Common myeloid progenitor, CD34-positive (primary cell): ENCODE data around the gene TAF10.

Experiments
- CTCF ChIA-PET: fragments of 350-600 bp; sonication (Branson Sonifier 250); formaldehyde crosslinking; loops from one replicate; lab custom pipeline; 2021; ENCODE audit warnings: antibody characterized with exemption; lab: Charles Lee
- POLR2A ChIA-PET: fragments of 350-600 bp; sonication (Branson Sonifier 250); formaldehyde crosslinking; loops from one replicate; lab custom pipeline; 2021; ENCODE audit warnings: antibody characterized with exemption; lab: Charles Lee
- DNase-seq, 3 donors: peaks; one replicate each; pipeline versions ENCODE4 v3.0.0 to v3.0.0-alpha.2; 2013
- H3K27ac ChIP-seq, 2 experiments: 1 replicate in 1 of 2; 2 replicates in 1 of 2; pipeline ENCODE4 v1.7.0; 2013; ENCODE audit warnings: inconsistent platforms in 2 of 2, low read length in 2 of 2, mild to moderate bottlenecking in 2 of 2, low read depth in 1 of 2, moderate library complexity in 1 of 2; ENCODE audit not compliant: severe bottlenecking in 2 of 2, insufficient read depth in 1 of 2, poor library complexity in 1 of 2
- H3K27me3 ChIP-seq, 5 experiments: replicated peaks in 2 of 5; 1 replicate in 3 of 5; 2 replicates in 2 of 5; pipeline versions ENCODE4 v1.6.1 to v1.7.0; 2013; ENCODE audit warnings: low read length in 4 of 5, mild to moderate bottlenecking in 2 of 5, moderate library complexity in 2 of 5, inconsistent platforms in 1 of 5; ENCODE audit not compliant: insufficient read depth in 5 of 5, control insufficient read depth in 4 of 5
- H3K36me3 ChIP-seq, 4 experiments: 1 replicate in 2 of 4; 2 replicates in 2 of 4; pipeline versions ENCODE4 v1.6.1 to v1.7.0; 2013; ENCODE audit warnings: low read length in 3 of 4, control low read depth in 1 of 4, mild to moderate bottlenecking in 1 of 4; ENCODE audit not compliant: control insufficient read depth in 4 of 4, insufficient read depth in 4 of 4
- H3K4me1 ChIP-seq, 4 experiments: 1 replicate in 3 of 4; 2 replicates in 1 of 4; pipeline versions ENCODE4 v1.6.1 to v1.7.1; 2013; ENCODE audit warnings: low read length in 3 of 4, mild to moderate bottlenecking in 3 of 4, control low read depth in 1 of 4, inconsistent platforms in 1 of 4, moderate library complexity in 1 of 4; ENCODE audit not compliant: control insufficient read depth in 4 of 4, insufficient read depth in 4 of 4; ENCODE audit errors: control extremely low read depth in 1 of 4
- H3K4me3 ChIP-seq, 7 experiments: 1 replicate in 4 of 7; 2 replicates in 3 of 7; pipeline versions ENCODE4 v1.5.1 to v1.7.0; 2013; ENCODE audit warnings: mild to moderate bottlenecking in 7 of 7, low read length in 6 of 7, moderate library complexity in 6 of 7, inconsistent platforms in 2 of 7, low read depth in 2 of 7, control low read depth in 1 of 7; ENCODE audit not compliant: insufficient read depth in 4 of 7, control insufficient read depth in 1 of 7; ENCODE audit errors: extremely low read depth in 1 of 7
- H3K9me3 ChIP-seq, 5 experiments: 1 replicate in 4 of 5; 2 replicates in 1 of 5; pipeline versions ENCODE4 v1.6.1 to v1.7.1; 2013; ENCODE audit warnings: low read length in 4 of 5, mild to moderate bottlenecking in 2 of 5, inconsistent platforms in 1 of 5, low read depth in 1 of 5, moderate library complexity in 1 of 5; ENCODE audit not compliant: control insufficient read depth in 4 of 5, insufficient read depth in 2 of 5; ENCODE audit errors: control extremely low read depth in 1 of 5
- WGBS: methylation state at CpG from one replicate; pipeline ENCODE4 v1.1.5; 2013; ENCODE audit not compliant: insufficient coverage; 5-methylcytosine and 5-hydroxymethylcytosine counted together

Gene TAF10

DNA sequence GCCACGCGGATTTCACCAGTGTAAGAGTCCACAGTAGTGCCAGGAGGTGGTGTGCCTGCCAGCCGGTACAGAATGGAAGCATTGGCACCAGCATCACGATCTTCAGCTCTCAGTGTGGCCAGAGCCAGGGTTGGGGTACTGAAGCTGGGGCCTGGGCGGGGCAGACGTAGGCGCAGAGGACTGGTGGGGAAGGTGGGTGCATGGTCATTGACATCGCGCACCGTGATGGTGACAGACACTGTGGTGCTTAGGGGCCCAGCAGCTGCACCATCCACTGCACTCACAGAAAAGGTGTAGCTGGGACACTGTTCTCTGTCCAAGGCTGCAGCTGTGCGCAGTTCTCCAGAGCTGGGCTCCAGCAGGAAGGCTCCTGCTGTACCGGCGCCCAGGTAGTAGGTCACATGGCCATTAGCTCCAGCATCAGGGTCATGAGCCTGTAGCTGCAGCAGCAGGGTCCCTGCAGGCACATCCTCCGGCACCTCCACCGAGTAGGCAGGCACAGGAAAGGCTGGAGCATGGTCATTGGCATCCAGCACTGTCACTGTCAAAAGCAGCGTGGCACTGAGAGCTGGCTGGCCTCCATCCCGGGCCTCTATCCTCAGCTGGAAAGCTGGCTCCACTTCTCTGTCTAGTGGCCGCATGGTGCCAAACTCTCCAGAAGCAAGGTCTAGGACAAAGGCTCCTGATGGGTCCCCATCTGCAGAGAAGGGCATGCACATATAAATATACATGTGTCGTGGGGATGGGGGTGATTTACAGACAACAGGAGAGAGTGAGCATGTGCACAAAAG lies 15.2 kb upstream of the TAF10 start:
- Histone ChIP-seq H3K27ac (no peak overlapping the region), H3K27me3 (no peaks in the 10 kb centered on the region), H3K4me1 (no peaks in the 10 kb centered on the region), H3K36me3 (peaks cover 0 to 53% (median 6%) of the 10 kb centered on the region in 4 experiments), H3K4me3 (no peak overlapping the region), H3K9me3 (no peaks in the 10 kb centered on the region)
- POLR2A ChIA-PET: no interaction called here
- no peak for DNase-seq
- WGBS: 85% methylated on average over 17 of the region's 19 CpGs
- CTCF ChIA-PET: interaction anchor here (1.2 kb wide), 2 partner anchors 13 kb away, joined by 3 to 5 read pairs; no protein-coding TSS in a partner anchor

DNA sequence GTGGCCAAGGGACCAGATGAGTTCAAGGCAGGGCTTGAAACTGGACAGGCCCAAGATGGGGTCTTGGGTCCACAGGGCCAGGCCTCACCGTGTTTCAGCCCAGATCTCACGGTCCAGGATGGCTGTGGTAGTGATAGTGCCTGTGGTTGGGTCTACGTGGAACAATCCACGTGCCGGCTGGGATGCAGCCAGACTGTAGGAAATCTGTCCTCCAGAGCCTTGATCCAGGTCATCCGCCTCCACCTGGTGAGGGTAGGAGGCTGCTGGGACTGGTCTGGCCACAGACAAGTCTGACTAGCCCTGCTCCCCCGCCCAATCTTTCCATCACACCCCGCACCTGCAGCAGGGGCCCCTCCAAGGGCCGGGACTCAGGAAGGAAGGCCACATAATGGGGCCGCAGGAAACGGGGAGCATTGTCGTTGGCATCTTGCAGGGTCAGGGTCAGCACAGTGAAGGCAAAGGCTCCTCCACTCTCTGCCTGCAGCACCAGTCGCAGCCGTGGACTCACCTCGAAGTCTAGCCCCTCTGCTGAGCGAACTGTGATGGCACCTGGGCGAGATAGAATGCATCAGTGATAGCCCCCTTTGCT lies 13.9 kb upstream of the TAF10 start:
- Histone ChIP-seq H3K4me1 (peaks cover 0 to 1% (median 0%) of the 10 kb centered on the region in 4 experiments), H3K4me3 (no peak overlapping the region), H3K9me3 (no peaks in the 10 kb centered on the region), H3K27me3 (no peaks in the 10 kb centered on the region), H3K27ac (no peak overlapping the region), H3K36me3 (peaks cover 0 to 50% (median 6%) of the 10 kb centered on the region in 4 experiments)
- 94% methylated on average over 15 of the region's 17 CpGs for WGBS
- DNase-seq: no peak
- CTCF ChIA-PET: interaction anchor here (1.7 kb wide), 1 partner anchor 24 kb away, joined by 5 read pairs; no protein-coding TSS in a partner anchor
- POLR2A ChIA-PET: no interaction called here

DNA sequence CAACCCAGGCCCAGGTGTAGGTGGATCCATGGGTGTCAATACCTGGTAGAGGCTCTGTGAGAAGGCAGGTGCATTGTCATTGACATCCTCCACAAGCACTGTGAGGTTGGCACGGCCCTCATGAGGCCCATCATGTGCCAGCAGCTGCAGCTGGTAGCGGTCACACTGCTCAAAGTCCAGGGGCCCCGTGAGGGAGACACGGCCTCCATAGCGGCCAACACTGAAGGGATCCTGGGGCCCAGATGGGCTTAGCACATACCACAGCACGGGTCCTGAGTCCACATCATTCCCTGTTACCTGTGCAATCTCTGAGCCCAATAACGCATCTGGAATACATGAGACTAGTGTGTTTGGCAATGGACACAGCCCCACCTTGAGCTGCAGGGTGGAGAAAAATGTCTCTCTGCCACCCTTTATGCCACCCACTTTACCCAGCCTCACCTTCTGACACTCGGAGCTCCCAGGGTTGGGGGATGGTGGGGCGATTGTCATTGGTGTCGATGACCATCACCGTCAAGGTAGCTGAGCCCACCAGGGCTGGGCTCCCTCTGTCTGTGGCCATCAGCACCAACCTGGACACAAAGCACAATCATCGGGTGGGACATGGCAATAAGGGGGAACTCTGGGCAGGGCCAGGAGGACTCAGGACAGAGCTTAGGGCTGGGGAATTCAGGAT lies 13.3 kb upstream of the TAF10 start:
- H3K4me1 ChIP-seq: peaks cover 0 to 6% (median 2%) of the 10 kb centered on the region in 4 experiments
- 97% methylated on average over 10 of the region's 12 CpGs for WGBS
- no peak overlapping the region for H3K27ac ChIP-seq
- H3K9me3 ChIP-seq: no peaks in the 10 kb centered on the region
- ChIA-PET CTCF (interaction anchor here (1.7 kb wide), 1 partner anchor 24 kb away, joined by 5 read pairs; no protein-coding TSS in a partner anchor), POLR2A (no interaction called here)
- no peak overlapping the region for H3K4me3 ChIP-seq
- no peak for DNase-seq
- no peaks in the 10 kb centered on the region for H3K27me3 ChIP-seq
- peaks cover 0 to 47% (median 6%) of the 10 kb centered on the region in 4 experiments for H3K36me3 ChIP-seq

DNA sequence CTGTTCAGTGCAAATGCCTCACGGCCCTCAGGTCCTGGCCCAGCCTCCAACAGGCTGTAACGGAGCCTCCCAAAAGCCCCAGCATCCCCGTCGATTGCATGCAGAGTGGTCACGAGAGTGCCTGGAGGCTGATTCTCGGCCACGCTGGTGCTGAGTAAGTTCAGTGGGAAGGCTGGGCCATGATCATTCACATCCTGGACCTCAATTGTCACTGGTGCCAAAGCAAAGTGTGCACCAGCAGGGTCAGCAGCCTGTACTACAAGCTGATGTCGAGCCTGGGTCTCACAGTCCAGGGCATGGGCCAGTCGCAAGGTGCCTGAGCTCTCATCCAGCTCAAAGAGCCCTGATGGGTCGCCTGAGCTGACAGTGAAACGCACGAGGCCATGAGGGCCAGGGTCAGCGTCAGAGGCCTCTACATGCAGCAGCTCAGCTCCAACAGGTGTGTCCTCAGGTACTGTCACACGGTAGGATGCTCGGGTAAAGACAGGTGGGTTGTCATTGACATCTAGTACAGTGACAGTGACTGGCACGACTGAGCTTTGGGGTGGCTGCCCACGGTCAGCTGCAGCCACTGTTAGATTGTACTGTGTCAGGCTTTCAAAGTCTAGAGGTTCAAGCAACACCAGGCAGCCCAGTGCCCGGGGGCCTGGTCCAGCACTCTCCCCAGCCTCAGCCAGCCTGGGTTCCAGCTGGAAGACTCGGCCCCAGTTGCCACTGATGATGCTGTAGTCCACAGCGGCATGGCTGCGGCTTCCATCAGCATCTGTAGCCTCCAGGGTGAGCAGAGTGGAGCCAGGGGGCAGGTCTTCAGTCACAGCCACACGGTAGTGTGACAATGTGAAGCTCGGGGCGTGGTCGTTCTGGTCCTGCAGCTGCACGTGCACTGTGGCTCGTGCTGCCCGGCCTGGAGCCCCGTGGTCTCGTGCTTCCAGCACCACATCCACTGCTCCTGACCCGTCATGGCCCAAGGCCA lies 11.7 kb upstream of the TAF10 start:
- peaks cover 0 to 37% (median 3%) of the 10 kb centered on the region in 4 experiments for H3K36me3 ChIP-seq
- no peaks in the 10 kb centered on the region for H3K9me3 ChIP-seq
- no peaks in the 10 kb centered on the region for H3K27me3 ChIP-seq
- 95% methylated on average over 31 of the region's 31 CpGs for WGBS
- H3K27ac ChIP-seq: no peak overlapping the region
- H3K4me3 ChIP-seq: no peak overlapping the region
- ChIA-PET CTCF (interaction anchor here (0.7 to 3.6 kb wide), 5 partner anchors 9 to 29 kb away, joined by 3 to 16 read pairs (median 8); partner anchors contain the start of gene TAF10), POLR2A (interaction anchor here (1.0 kb wide), 2 partner anchors 20 to 25 kb away, joined by 3 read pairs; partner anchors contain the start of gene ILK)
- DNase-seq: no peak
- peaks cover 3 to 15% (median 9%) of the 10 kb centered on the region in 4 experiments for H3K4me1 ChIP-seq

DNA sequence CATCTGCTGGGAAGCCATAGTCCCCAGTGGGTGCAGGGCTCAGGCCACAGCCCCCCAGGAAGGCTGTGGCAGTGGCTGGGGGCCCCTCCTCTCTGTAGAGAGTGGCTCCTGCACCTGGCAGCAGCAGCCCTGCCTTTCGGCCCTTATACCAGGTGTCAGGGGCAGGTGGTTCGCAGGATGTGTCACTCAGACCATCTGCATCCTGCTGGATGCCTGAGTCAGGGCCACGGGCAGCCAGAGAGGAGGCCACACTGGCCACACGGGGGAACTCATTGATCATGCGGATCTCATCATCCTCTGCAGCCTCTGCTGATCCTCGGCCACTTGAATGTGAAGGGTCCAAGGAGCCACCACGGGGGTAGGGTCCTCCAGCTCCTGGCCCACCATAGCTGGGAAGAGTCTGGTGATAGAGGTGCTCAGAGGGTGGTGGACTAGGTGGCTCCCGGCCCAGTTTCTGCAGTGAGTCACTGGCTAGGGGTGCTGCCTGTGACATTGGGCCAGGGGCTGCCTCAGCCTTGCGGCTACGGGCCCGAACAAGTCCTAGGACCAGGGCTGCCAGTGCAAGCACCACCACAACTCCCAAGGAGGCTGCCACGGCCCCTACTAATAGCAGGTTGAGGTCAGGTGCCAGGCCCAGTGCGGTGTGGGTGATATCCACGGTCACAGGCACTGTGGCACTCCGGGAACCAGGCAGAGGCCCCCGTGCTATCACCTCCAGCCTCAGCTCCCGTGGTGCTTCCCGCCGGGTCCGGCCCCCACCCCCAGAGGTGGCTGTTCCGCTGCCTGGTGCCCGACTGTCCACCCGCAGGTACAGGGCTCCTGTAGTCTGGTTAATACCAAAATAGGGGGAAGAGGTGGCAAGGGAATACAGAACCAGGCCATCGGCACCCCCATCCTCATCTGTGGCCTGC lies 10.5 kb upstream of the TAF10 start:
- CTCF ChIA-PET: interaction anchor here (0.6 to 3.6 kb wide), 10 partner anchors 8 to 87 kb away, joined by 3 to 16 read pairs (median 4); partner anchors contain the start of gene TAF10
- peak in 1 of 3 donors; percentile 35 for DNase-seq
- peaks cover 0 to 37% (median 3%) of the 10 kb centered on the region in 4 experiments for H3K36me3 ChIP-seq
- no peak overlapping the region for H3K4me3 ChIP-seq
- WGBS: 94% methylated on average over 22 of the region's 24 CpGs
- no peaks in the 10 kb centered on the region for H3K27me3 ChIP-seq
- H3K9me3 ChIP-seq: no peaks in the 10 kb centered on the region
- H3K4me1 ChIP-seq: peaks cover 8 to 26% (median 20%) of the 10 kb centered on the region in 4 experiments
- no peak overlapping the region for H3K27ac ChIP-seq
- POLR2A ChIA-PET: interaction anchor here (1.0 to 1.4 kb wide), 2 partner anchors 9 to 19 kb away, joined by 3 to 5 read pairs; partner anchors contain the start of gene ILK
